Gastroesophageal sphincter (tissue), 3 donors: ENCODE measurements around the gene LRRC45.

Source experiments
- CTCF ChIP-seq, 4 experiments: fragments of 200-600 bp in 2 of 4; fragments of 450-650 bp in 2 of 4; sonication (generic) in 1 of 4; IDR thresholded peaks; one replicate each; pipeline ENCODE4 v1.5.1; 2017 to 2019; ENCODE audit warnings: antibody characterized with exemption in 4 of 4, mild to moderate bottlenecking in 2 of 4, moderate library complexity in 2 of 4
- EP300 ChIP-seq: sonication (generic); formaldehyde crosslinking; IDR thresholded peaks from one replicate; pipeline ENCODE4 v1.6.1; 2017; ENCODE audit warnings: antibody characterized with exemption, mild to moderate bottlenecking
- POLR2AphosphoS5 ChIP-seq: sonication (generic); formaldehyde crosslinking; IDR thresholded peaks from one replicate; pipeline ENCODE4 v1.6.1; 2017; ENCODE audit warnings: antibody characterized with exemption

- TF ChIP-seq CTCF (IDR thresholded peaks at IDR 0.05) (no peak), POLR2AphosphoS5 (no peak), EP300 (no peak)
These were observed 39.9 kb downstream of the LRRC45 start for GRCh38 chr17:82062984-82063368.
